ENCODE measurements around the gene FNIP1. TPM values are rescaled to one million over a fixed set of nuclear protein-coding genes. Genes with fewer than 3 reads are reported as not detected.

Gene FNIP1
- total and polyA plus RNA-seq, 9 of the 15 experiments (the other 6 are each of a cell fraction or from before 2014, with no cell fraction given), result 5.0 to 32.8 (median 18.4) TPM

GRCh38 chr5:131684051-131684450 is 112.8 kb downstream of the FNIP1 start:
- WGBS (ENCODE audit: insufficient coverage, low coverage, missing lambda C conversion rate), result 100% methylated on average over 1 of the region's 1 CpG
- BruUV-seq (replicated peaks), result no TSS peak

More at GRCh38 chr5:131684051-131684450, 112.8 kb downstream of the FNIP1 start:
- Histone ChIP-seq H4K20me1 (replicated peaks; ENCODE audit: control insufficient read depth, insufficient read depth, low read length) (no peaks in the 10 kb centered on the region), H3K4me1 (replicated peaks in 1 of 2; ENCODE audit: control insufficient read depth in 2 of 2, insufficient read depth in 2 of 2, low read length in 2 of 2) (no peaks in the 10 kb centered on the region), H3K36me3 (ENCODE audit: control insufficient read depth, insufficient read depth, low read length) (peaks cover 43% of the 10 kb centered on the region), H3K9me1 (ENCODE audit: control insufficient read depth, insufficient read depth, low read length) (no peaks in the 10 kb centered on the region), H3K9me3 (replicated peaks; ENCODE audit: control insufficient read depth, insufficient read depth, low read depth, low read length) (no peaks in the 10 kb centered on the region), H2AFZ (ENCODE audit: low read depth, low read length) (no peak overlapping the region), H3K27me3 (ENCODE audit: control insufficient read depth in 2 of 2, insufficient read depth in 2 of 2, low read length in 2 of 2) (no peaks in the 10 kb centered on the region), H3K79me2 (ENCODE audit: control insufficient read depth, insufficient read depth, low read length) (no peaks in the 10 kb centered on the region), H3K4me2 (ENCODE audit: insufficient read depth, low read length) (no peak overlapping the region), H3K9ac (ENCODE audit: insufficient read depth in 1 of 2, low read depth in 2 of 2, low read length in 2 of 2) (no peak overlapping the region), H3K27ac (ENCODE audit: extremely low read depth, low read depth, low read length) (no peak overlapping the region), H3K4me3 (no peak overlapping the region)
- no peak for TF ChIP-seq POLR2G (IDR thresholded peaks at IDR 0.05; ENCODE audit: low read depth, low read length)
- TF ChIP-seq, protein P1, sequence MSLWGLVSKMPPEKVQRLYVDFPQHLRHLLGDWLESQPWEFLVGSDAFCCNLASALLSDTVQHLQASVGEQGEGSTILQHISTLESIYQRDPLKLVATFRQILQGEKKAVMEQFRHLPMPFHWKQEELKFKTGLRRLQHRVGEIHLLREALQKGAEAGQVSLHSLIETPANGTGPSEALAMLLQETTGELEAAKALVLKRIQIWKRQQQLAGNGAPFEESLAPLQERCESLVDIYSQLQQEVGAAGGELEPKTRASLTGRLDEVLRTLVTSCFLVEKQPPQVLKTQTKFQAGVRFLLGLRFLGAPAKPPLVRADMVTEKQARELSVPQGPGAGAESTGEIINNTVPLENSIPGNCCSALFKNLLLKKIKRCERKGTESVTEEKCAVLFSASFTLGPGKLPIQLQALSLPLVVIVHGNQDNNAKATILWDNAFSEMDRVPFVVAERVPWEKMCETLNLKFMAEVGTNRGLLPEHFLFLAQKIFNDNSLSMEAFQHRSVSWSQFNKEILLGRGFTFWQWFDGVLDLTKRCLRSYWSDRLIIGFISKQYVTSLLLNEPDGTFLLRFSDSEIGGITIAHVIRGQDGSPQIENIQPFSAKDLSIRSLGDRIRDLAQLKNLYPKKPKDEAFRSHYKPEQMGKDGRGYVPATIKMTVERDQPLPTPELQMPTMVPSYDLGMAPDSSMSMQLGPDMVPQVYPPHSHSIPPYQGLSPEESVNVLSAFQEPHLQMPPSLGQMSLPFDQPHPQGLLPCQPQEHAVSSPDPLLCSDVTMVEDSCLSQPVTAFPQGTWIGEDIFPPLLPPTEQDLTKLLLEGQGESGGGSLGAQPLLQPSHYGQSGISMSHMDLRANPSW (CRISPR knock-in tag; IDR thresholded peaks at IDR 0.05), result no peak
- no peak for TF ChIP-seq YBX1 (IDR thresholded peaks at IDR 0.05)
- TF ChIP-seq GABPB2 (CRISPR knock-in tag; conservative IDR thresholded peaks at IDR 0.05), result no peak
- TF ChIP-seq PHF8 (IDR thresholded peaks at IDR 0.05; ENCODE audit: borderline replicate concordance, low read length), result no peak
- no peak for TF ChIP-seq ZNF133 (CRISPR knock-in tag; IDR thresholded peaks at IDR 0.05)
- TF ChIP-seq MAFF (IDR thresholded peaks at IDR 0.05; ENCODE audit: low read length), result no peak
- TF ChIP-seq SIN3B (IDR thresholded peaks at IDR 0.05; ENCODE audit: low read depth), result no peak
- no peak for TF ChIP-seq FOXP4 (CRISPR knock-in tag; IDR thresholded peaks at IDR 0.05; ENCODE audit: borderline replicate concordance)
- no peak for TF ChIP-seq MXI1 (IDR thresholded peaks at IDR 0.05; ENCODE audit: low read depth, low read length)
- TF ChIP-seq IRF9 (tag; IDR thresholded peaks at IDR 0.05), result no peak
- no peak for TF ChIP-seq L3MBTL2 (IDR thresholded peaks at IDR 0.05)
- ChIA-PET CTCF (ENCODE audit: low intra/inter-chr PET ratio) (no interaction called here), POLR2A (interaction anchor here (0.7 kb wide), 1 partner anchor 22 kb away, joined by 3 read pairs; no protein-coding TSS in a partner anchor)
- in situ Hi-C loops (cut with MboI) (no loop called here), intact Hi-C loops (cut with micrococcal nuclease) (no loop called here)
- FAIRE-seq (no peak), ATAC-seq (no peak), DNase-seq (ENCODE audit: extremely low read depth in 1 of 4, low spot score in 3 of 4) (no peak)

Data from K562 (cell line).